NCI-H226 (cell line): ENCODE data around the gene KCNJ5.

ENCODE experiments used
- DNase-seq: peaks from one replicate; pipeline ENCODE4 v3.0.0-alpha.2; 2015

Gene KCNJ5

DNA sequence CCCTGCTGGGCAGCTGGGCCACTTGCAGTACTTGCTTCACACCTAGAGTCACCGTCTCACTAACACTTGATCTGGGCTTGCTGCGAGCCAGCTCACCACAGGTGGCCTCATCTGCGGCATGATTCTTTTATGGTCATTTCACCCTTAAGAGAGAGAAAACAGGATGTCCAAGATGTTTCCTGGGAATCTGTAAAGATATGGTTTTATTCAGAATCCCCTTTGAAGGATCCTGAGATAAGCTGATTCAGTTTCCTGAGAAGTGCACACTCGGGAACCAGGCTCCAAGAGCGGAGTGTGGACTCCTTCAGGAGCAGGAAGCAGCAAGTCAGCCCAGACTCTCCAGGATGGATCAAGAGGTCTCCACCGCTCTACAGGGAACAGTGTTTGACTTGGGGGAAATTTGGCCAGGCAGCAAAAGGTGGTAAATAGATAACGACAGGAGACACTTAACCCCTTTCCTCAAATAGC is 73.3 kb downstream of the KCNJ5 start:
- no peak for DNase-seq

GRCh38 chr11:128965485-128965884 is 74.3 kb downstream of the KCNJ5 start:
- no peak for DNase-seq

GRCh38 chr11:128967578-128967977 is 76.4 kb downstream of the KCNJ5 start:
- no peak for DNase-seq

DNA sequence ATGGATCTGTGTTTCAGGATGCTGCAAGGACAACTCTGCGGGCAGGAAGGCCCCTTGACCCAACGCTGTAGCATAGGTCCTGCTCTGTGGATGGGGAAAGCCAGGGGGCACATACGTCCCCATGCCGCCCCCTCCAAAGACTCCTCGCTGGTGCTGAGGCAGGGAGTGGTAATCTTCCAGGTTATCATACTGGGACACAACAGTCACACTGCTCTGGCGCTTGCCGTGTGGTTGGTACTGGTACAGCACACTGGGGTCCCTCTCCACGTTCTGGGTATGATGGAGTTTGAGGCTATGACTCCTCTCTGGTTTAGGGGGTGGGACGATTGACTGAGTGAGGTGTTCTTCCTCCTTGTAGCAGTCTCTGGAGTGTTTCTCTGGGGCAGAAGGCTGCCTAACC is 77.8 kb downstream of the KCNJ5 start:
- no peak for DNase-seq
